Measurements from ENCODE around the gene RHPN2. TPM values are rescaled to one million over a fixed set of nuclear protein-coding genes. Genes with fewer than 3 reads are reported as not detected.
A peak's percentile ranks its signal among the peaks of the same experiment; 100 is the strongest.

The RHPN2 gene
- total and polyA plus RNA-seq, 8 donors, result 7.5 to 18.9 (median 8.2) TPM

DNA sequence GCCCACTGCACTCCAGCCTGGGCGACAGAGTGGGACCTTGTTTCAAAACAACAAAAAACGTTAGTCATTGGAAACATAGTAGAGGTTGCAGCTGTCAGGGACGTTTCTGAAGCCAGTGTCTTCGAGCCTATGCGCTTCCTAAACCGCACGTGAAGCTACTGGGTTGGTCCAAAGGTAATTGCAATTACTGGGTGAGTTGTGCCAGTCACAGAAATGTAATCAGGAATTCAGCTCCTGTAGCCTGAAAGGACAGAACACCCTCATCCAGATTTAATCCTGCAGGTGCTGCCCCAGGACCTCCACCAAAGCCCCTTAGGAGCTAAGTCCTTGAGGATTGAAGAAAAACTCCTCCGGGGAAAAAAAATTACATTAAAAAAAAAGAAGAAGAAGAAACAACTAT lies 2.4 kb upstream of the RHPN2 start:
- no peaks in the 10 kb centered on the region for H3K27me3 ChIP-seq
- intact Hi-C loops (cut with DNase I), result no loop called here
- no peaks in the 10 kb centered on the region for H3K4me1 ChIP-seq
- no peak overlapping the region for H3K4me3 ChIP-seq
- H3K36me3 ChIP-seq, result no peaks in the 10 kb centered on the region
- DNase-seq (peak in 1 of 6 donors; percentile 3), FAIRE-seq (no peak), ATAC-seq (no peak)
- WGBS, 2 donors, result 63% methylated on average over 8 of the region's 8 CpGs
- H3K27ac ChIP-seq, result no peak overlapping the region
- no peak for TF ChIP-seq CTCF (IDR thresholded peaks at IDR 0.05)
- H3K9me3 ChIP-seq, result no peaks in the 10 kb centered on the region

DNA sequence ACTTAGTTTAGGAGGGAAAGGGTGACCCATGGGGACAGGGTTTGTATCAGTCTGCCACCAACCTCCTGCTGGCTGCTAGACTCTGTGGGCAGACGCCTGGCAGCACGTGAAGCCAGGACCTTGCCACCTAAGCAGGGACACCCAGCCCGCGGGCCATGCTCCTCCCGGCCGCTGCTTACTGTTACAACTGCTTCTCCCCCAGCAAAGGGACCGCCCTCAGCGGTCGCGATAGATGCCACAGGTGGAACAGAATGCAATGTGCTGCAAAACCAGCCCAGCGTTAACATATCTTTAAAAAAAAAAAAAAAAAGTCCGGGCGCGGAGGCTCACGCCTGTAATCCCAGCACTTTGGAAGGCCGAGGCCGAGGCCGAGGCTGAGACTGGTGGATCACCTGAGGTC lies 1.9 kb upstream of the RHPN2 start:
- no peak for TF ChIP-seq CTCF (IDR thresholded peaks at IDR 0.05)
- Histone ChIP-seq H3K9me3 (no peaks in the 10 kb centered on the region), H3K36me3 (no peaks in the 10 kb centered on the region), H3K27me3 (no peaks in the 10 kb centered on the region), H3K27ac (no peak overlapping the region), H3K4me1 (no peaks in the 10 kb centered on the region), H3K4me3 (no peak overlapping the region)
- 84 to 87% methylated on average over 18 of the region's 18 CpGs for WGBS, 2 donors
- intact Hi-C loops (cut with DNase I), result no loop called here
- FAIRE-seq, result no peak
- DNase-seq, result peak in 1 of 6 donors; percentile 65
- no peak for ATAC-seq

DNA sequence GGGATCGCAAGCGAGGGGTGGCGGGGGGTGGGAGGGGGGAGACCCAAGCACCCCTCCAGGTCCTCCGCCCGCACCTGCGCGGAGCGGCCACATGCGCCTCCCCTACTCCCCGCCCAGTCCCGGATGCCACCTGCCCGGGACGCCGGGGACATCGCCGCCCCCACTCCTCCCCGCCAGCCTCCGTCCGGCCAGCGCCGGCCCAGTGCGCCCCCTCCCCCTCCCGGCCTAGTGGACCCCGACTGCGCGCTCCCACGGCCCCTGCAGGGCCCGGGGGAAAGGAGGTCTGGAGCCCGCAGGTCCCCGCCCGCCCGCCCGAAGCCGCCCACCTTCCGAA lies 263 bp downstream of the RHPN2 start:
- no peaks in the 10 kb centered on the region for H3K9me3 ChIP-seq
- peak overlapping the region; percentile 51 to 74 (median 57) for H3K4me3 ChIP-seq
- FAIRE-seq, result no peak
- no peaks in the 10 kb centered on the region for H3K27me3 ChIP-seq
- DNase-seq, result peak; percentile 45 to 86 (median 62)
- H3K4me1 ChIP-seq, result no peaks in the 10 kb centered on the region
- intact Hi-C loops (cut with DNase I), result no loop called here
- no peak for TF ChIP-seq CTCF (IDR thresholded peaks at IDR 0.05)
- peak; percentile 67 to 84 (median 80) for ATAC-seq
- 0 to 1% methylated on average over 22 to 29 of the region's 35 CpGs for WGBS, 2 donors
- H3K36me3 ChIP-seq, result no peaks in the 10 kb centered on the region
- H3K27ac ChIP-seq, result peak overlapping the region; percentile 38 to 74 (median 55)

DNA sequence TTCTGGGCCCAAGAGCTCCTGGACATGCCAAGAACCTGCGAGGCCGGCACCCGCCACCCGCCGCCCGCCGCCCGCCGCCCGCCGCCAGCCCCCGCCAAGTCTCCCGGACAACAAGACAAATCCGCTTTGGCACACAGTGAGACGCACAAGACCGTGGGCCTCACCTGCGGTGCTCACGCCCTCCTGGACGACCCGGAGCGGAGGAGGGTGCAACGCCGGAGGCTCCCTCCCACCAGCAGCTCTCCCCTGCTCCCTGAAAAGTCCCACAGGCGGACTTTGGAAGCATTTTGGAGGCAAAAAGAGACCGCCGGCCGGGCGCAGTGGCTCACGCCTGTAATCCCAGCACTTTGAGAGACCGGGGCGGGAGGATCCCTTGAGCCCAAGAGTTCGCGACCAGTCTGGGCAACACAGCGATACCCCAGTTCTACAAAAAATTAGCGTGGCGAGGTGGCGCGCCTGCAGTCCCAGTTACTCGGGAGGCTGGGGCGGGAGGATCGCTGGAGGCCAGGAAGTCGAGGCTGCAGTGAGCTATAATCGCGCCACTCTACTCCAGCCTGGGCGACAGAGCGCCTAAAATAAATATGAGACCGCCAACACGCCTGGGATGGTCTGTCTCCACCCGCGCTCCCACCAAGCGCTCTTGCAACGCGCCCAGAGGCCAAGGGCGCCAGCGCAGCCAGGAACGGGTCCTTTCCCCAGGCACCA lies 783 bp downstream of the RHPN2 start:
- Histone ChIP-seq H3K4me1 (no peaks in the 10 kb centered on the region), H3K27ac (peak overlapping the region; percentile 38 to 74 (median 55)), H3K9me3 (no peaks in the 10 kb centered on the region), H3K4me3 (peak overlapping the region; percentile 51 to 74 (median 57)), H3K27me3 (no peaks in the 10 kb centered on the region), H3K36me3 (no peaks in the 10 kb centered on the region)
- intact Hi-C loops (cut with DNase I), result no loop called here
- WGBS, 2 donors, result 2% methylated on average over 56 of the region's 56 CpGs
- FAIRE-seq, result no peak
- TF ChIP-seq CTCF (IDR thresholded peaks at IDR 0.05), result no peak
- peak in 3 of 6 donors; percentile 18 to 55 (median 22) for DNase-seq
- ATAC-seq, result peak; percentile 11 to 24 (median 18)

DNA sequence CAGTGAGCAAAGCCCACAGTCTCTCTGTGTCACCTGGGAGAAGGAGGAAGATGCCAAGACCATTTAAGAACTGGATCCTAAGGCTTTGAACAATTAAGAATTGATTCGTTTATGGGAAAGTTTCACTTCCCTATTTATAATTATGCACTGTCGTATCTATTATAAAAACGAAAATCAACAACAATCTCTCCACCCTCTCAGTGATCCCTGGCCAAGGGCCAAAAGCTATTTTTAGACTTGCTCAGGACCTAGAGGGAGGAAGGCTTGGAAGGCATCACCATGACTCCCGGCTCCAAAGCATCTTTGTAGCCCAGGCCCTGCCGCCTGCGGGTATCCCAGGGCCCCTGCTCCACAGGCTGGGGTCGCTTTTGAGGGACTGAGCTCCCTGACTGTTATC lies 1.3 kb downstream of the RHPN2 start:
- H3K4me3 ChIP-seq, result peak overlapping the region; percentile 51 to 74 (median 57)
- no peaks in the 10 kb centered on the region for H3K36me3 ChIP-seq
- no peaks in the 10 kb centered on the region for H3K27me3 ChIP-seq
- peak overlapping the region in 2 of 4 donors; percentile 71 to 74 for H3K27ac ChIP-seq
- FAIRE-seq (no peak), ATAC-seq (peak; percentile 9 to 41 (median 28)), DNase-seq (peak in 3 of 6 donors; percentile 29 to 43 (median 36))
- 11 to 13% methylated on average over 7 of the region's 7 CpGs for WGBS, 2 donors
- H3K4me1 ChIP-seq, result no peaks in the 10 kb centered on the region
- TF ChIP-seq CTCF (IDR thresholded peaks at IDR 0.05), result no peak
- intact Hi-C loops (cut with DNase I), result no loop called here
- no peaks in the 10 kb centered on the region for H3K9me3 ChIP-seq

All from pancreas (tissue), 10 donors.